ENCODE measurements around the gene RDX. TPM values are rescaled to one million over a fixed set of nuclear protein-coding genes. Genes with fewer than 3 reads are reported as not detected.
A peak's percentile ranks its signal among the peaks of the same experiment; 100 is the strongest.
"Not testable (repeated sequence)": the region's sequence is repeated elsewhere in the genome, so short reads cannot be mapped to it uniquely, and the experiment has no call there.

RDX gene
- polyA plus RNA-seq, 1 donor = 51.6 TPM

GRCh38 chr11:110295531-110296225 is 736 bp downstream of the RDX start:
- DNase-seq = peak; percentile 38 to 62
- peak overlapping the region; percentile 77 for H3K27ac ChIP-seq (ENCODE audit: low read length)
- WGBS (ENCODE audit: insufficient coverage, low lambda C conversion rate) = 0% methylated on average over 1 of the region's 39 CpGs
- peaks cover 2% of the 10 kb centered on the region for H3K27me3 ChIP-seq (ENCODE audit: control insufficient read depth, insufficient read depth, low read length)
- H3K4me3 ChIP-seq (ENCODE audit: low read length) = peak overlapping the region; percentile 88
- H3K36me3 ChIP-seq (ENCODE audit: control insufficient read depth, insufficient read depth, low read length) = no peaks in the 10 kb centered on the region
- peaks cover 19% of the 10 kb centered on the region for H3K4me1 ChIP-seq (ENCODE audit: control insufficient read depth, insufficient read depth, low read length)
- peaks cover under 1% of the 10 kb centered on the region for H3K9me3 ChIP-seq (ENCODE audit: control insufficient read depth, low read depth, low read length)

GRCh38 chr11:110295086-110295485 is 1.3 kb downstream of the RDX start:
- Histone ChIP-seq H3K36me3 (ENCODE audit: control insufficient read depth, insufficient read depth, low read length) (no peaks in the 10 kb centered on the region), H3K4me3 (ENCODE audit: low read length) (peak overlapping the region; percentile 88), H3K9me3 (ENCODE audit: control insufficient read depth, low read depth, low read length) (no peaks in the 10 kb centered on the region), H3K4me1 (ENCODE audit: control insufficient read depth, insufficient read depth, low read length) (peaks cover 19% of the 10 kb centered on the region), H3K27me3 (ENCODE audit: control insufficient read depth, insufficient read depth, low read length) (peaks cover 2% of the 10 kb centered on the region), H3K27ac (ENCODE audit: low read length) (no peak overlapping the region)
- 28% methylated on average over 2 of the region's 4 CpGs for WGBS (ENCODE audit: insufficient coverage, low lambda C conversion rate)
- DNase-seq = no peak

GRCh38 chr11:110294509-110294908 is 1.9 kb downstream of the RDX start:
- 86% methylated on average over 1 of the region's 6 CpGs for WGBS (ENCODE audit: insufficient coverage, low lambda C conversion rate)
- H3K4me1 ChIP-seq (ENCODE audit: control insufficient read depth, insufficient read depth, low read length) = peaks cover 19% of the 10 kb centered on the region
- DNase-seq = no peak
- H3K36me3 ChIP-seq (ENCODE audit: control insufficient read depth, insufficient read depth, low read length) = no peaks in the 10 kb centered on the region
- H3K27me3 ChIP-seq (ENCODE audit: control insufficient read depth, insufficient read depth, low read length) = no peaks in the 10 kb centered on the region
- H3K27ac ChIP-seq (ENCODE audit: low read length) = no peak overlapping the region
- no peaks in the 10 kb centered on the region for H3K9me3 ChIP-seq (ENCODE audit: control insufficient read depth, low read depth, low read length)
- H3K4me3 ChIP-seq (ENCODE audit: low read length) = peak overlapping the region; percentile 88

- WGBS (ENCODE audit: insufficient coverage, low lambda C conversion rate) = no CpG with 5 or more reads among the region's 4 CpGs
- Histone ChIP-seq H3K9me3 (ENCODE audit: control insufficient read depth, low read depth, low read length) (no peaks in the 10 kb centered on the region), H3K4me1 (ENCODE audit: control insufficient read depth, insufficient read depth, low read length) (peaks cover 17% of the 10 kb centered on the region), H3K36me3 (ENCODE audit: control insufficient read depth, insufficient read depth, low read length) (no peaks in the 10 kb centered on the region), H3K27me3 (ENCODE audit: control insufficient read depth, insufficient read depth, low read length) (no peaks in the 10 kb centered on the region), H3K27ac (ENCODE audit: low read length) (no peak overlapping the region), H3K4me3 (ENCODE audit: low read length) (no peak overlapping the region)
- DNase-seq = no peak
These were observed 3.0 kb downstream of the RDX start for GRCh38 chr11:110293389-110293788.

GRCh38 chr11:110292146-110292545 is 4.3 kb downstream of the RDX start:
- H3K4me3 ChIP-seq (ENCODE audit: low read length); H3K27ac ChIP-seq (ENCODE audit: low read length); H3K4me1 ChIP-seq (ENCODE audit: control insufficient read depth, insufficient read depth, low read length); H3K36me3 ChIP-seq (ENCODE audit: control insufficient read depth, insufficient read depth, low read length); H3K9me3 ChIP-seq (ENCODE audit: control insufficient read depth, low read depth, low read length); H3K27me3 ChIP-seq (ENCODE audit: control insufficient read depth, insufficient read depth, low read length); DNase-seq: not testable (repeated sequence)
- no CpG with 5 or more reads among the region's 4 CpGs for WGBS (ENCODE audit: insufficient coverage, low lambda C conversion rate)

GRCh38 chr11:110290591-110291334 is 5.7 kb downstream of the RDX start:
- H3K4me1 ChIP-seq (ENCODE audit: control insufficient read depth, insufficient read depth, low read length) = peaks cover 6% of the 10 kb centered on the region

GRCh38 chr11:110289472-110289871 is 6.9 kb downstream of the RDX start:
- no peak for DNase-seq
- Histone ChIP-seq H3K27me3 (ENCODE audit: control insufficient read depth, insufficient read depth, low read length) (no peaks in the 10 kb centered on the region), H3K36me3 (ENCODE audit: control insufficient read depth, insufficient read depth, low read length) (no peaks in the 10 kb centered on the region), H3K27ac (ENCODE audit: low read length) (no peak overlapping the region), H3K9me3 (ENCODE audit: control insufficient read depth, low read depth, low read length) (no peaks in the 10 kb centered on the region), H3K4me3 (ENCODE audit: low read length) (no peak overlapping the region), H3K4me1 (ENCODE audit: control insufficient read depth, insufficient read depth, low read length) (peaks cover 6% of the 10 kb centered on the region)
- WGBS (ENCODE audit: insufficient coverage, low lambda C conversion rate) = no CpG with 5 or more reads among the region's 10 CpGs

More at GRCh38 chr11:110290591-110291334, 5.7 kb downstream of the RDX start:
- H3K27me3 ChIP-seq (ENCODE audit: control insufficient read depth, insufficient read depth, low read length) = no peaks in the 10 kb centered on the region
- H3K9me3 ChIP-seq (ENCODE audit: control insufficient read depth, low read depth, low read length) = no peaks in the 10 kb centered on the region
- no peaks in the 10 kb centered on the region for H3K36me3 ChIP-seq (ENCODE audit: control insufficient read depth, insufficient read depth, low read length)
- 95% methylated on average over 6 of the region's 7 CpGs for WGBS (ENCODE audit: insufficient coverage, low lambda C conversion rate)
- H3K27ac ChIP-seq (ENCODE audit: low read length) = no peak overlapping the region
- no peak for DNase-seq
- H3K4me3 ChIP-seq (ENCODE audit: low read length) = no peak overlapping the region

- Histone ChIP-seq H3K4me3 (ENCODE audit: low read length) (no peak overlapping the region), H3K9me3 (ENCODE audit: control insufficient read depth, low read depth, low read length) (no peaks in the 10 kb centered on the region), H3K27me3 (ENCODE audit: control insufficient read depth, insufficient read depth, low read length) (no peaks in the 10 kb centered on the region), H3K27ac (ENCODE audit: low read length) (no peak overlapping the region), H3K4me1 (ENCODE audit: control insufficient read depth, insufficient read depth, low read length) (no peaks in the 10 kb centered on the region), H3K36me3 (ENCODE audit: control insufficient read depth, insufficient read depth, low read length) (no peaks in the 10 kb centered on the region)
- DNase-seq = no peak
- WGBS (ENCODE audit: insufficient coverage, low lambda C conversion rate) = 100% methylated on average over 1 of the region's 1 CpG
These were observed 8.9 kb downstream of the RDX start for GRCh38 chr11:110287537-110287936.

GRCh38 chr11:110286298-110287040 is 9.9 kb downstream of the RDX start:
- 100% methylated on average over 1 of the region's 4 CpGs for WGBS (ENCODE audit: insufficient coverage, low lambda C conversion rate)
- no peak for DNase-seq
- no peak overlapping the region for H3K27ac ChIP-seq (ENCODE audit: low read length)
- no peaks in the 10 kb centered on the region for H3K27me3 ChIP-seq (ENCODE audit: control insufficient read depth, insufficient read depth, low read length)
- no peaks in the 10 kb centered on the region for H3K4me1 ChIP-seq (ENCODE audit: control insufficient read depth, insufficient read depth, low read length)
- H3K4me3 ChIP-seq (ENCODE audit: low read length) = no peak overlapping the region
- no peaks in the 10 kb centered on the region for H3K9me3 ChIP-seq (ENCODE audit: control insufficient read depth, low read depth, low read length)
- H3K36me3 ChIP-seq (ENCODE audit: control insufficient read depth, insufficient read depth, low read length) = no peaks in the 10 kb centered on the region

- Histone ChIP-seq H3K9me3 (ENCODE audit: control insufficient read depth, low read depth, low read length) (no peaks in the 10 kb centered on the region), H3K27ac (ENCODE audit: low read length) (no peak overlapping the region), H3K27me3 (ENCODE audit: control insufficient read depth, insufficient read depth, low read length) (no peaks in the 10 kb centered on the region), H3K36me3 (ENCODE audit: control insufficient read depth, insufficient read depth, low read length) (peaks cover 3% of the 10 kb centered on the region), H3K4me3 (ENCODE audit: low read length) (no peak overlapping the region), H3K4me1 (ENCODE audit: control insufficient read depth, insufficient read depth, low read length) (no peaks in the 10 kb centered on the region)
- no peak for DNase-seq
- 94% methylated on average over 3 of the region's 4 CpGs for whole genome bisulfite sequencing (ENCODE audit: insufficient coverage, low lambda C conversion rate)
These were observed 12.6 kb downstream of the RDX start for GRCh38 chr11:110283862-110284261.
